Natural killer cell (primary cell): ENCODE data around the gene GLRX2. TPM values are rescaled to one million over a fixed set of nuclear protein-coding genes. Genes with fewer than 3 reads are reported as not detected.
"Not testable (repeated sequence)": the region's sequence is repeated elsewhere in the genome, so short reads cannot be mapped to it uniquely, and the experiment has no call there.

Source experiments
- ATAC-seq, 3 donors: fragments of 150-1000 bp in 2 of 3; fragments of 200-7000 bp in 1 of 3; cut with Tn5 transposase; 1 replicate in 1 of 3; 2 replicates in 2 of 3; pipeline ENCODE4 v1.10.0; 2021; ENCODE audit warnings: mild to moderate bottlenecking in 2 of 3, moderate library complexity in 2 of 3
- DNase-seq, 2 donors: peaks; one replicate each; pipeline versions ENCODE4 v3.0.0 to v3.0.0-alpha.2; 2013 to 2021; ENCODE audit warnings: mixed read lengths in 1 of 2
- H3K27ac ChIP-seq: one replicate; pipeline ENCODE4 v1.5.1; 2013; ENCODE audit warnings: mild to moderate bottlenecking, low read length
- H3K27me3 ChIP-seq: one replicate; pipeline ENCODE4 v1.6.1; 2013; ENCODE audit warnings: low read length; ENCODE audit not compliant: control insufficient read depth, insufficient read depth
- H3K36me3 ChIP-seq: one replicate; pipeline ENCODE4 v1.6.1; 2013; ENCODE audit warnings: low read length; ENCODE audit not compliant: control insufficient read depth, insufficient read depth
- H3K4me1 ChIP-seq: one replicate; pipeline ENCODE4 v1.6.1; 2013; ENCODE audit warnings: low read length; ENCODE audit not compliant: control insufficient read depth, insufficient read depth
- H3K4me3 ChIP-seq: one replicate; pipeline ENCODE4 v1.5.1; 2013; ENCODE audit warnings: low read length
- H3K9me3 ChIP-seq: one replicate; pipeline ENCODE4 v1.6.1; 2013; ENCODE audit warnings: low read length; ENCODE audit not compliant: control insufficient read depth, insufficient read depth
- H3K27ac Mint-ChIP-seq, 2 donors: one replicate each; pipeline ENCODE4 v1.8.0; 2022; ENCODE audit warnings: mild to moderate bottlenecking in 2 of 2, mixed read lengths in 2 of 2, moderate library complexity in 1 of 2
- H3K27me3 Mint-ChIP-seq, 2 donors: one replicate each; pipeline ENCODE4 v1.8.0; 2022; ENCODE audit warnings: low read depth in 2 of 2, mixed read lengths in 2 of 2
- H3K36me3 Mint-ChIP-seq: one replicate; pipeline ENCODE4 v1.8.0; 2022; ENCODE audit warnings: mixed read lengths
- H3K4me1 Mint-ChIP-seq, 2 donors: one replicate each; pipeline ENCODE4 v1.8.0; 2022; ENCODE audit warnings: mixed read lengths in 2 of 2
- H3K4me3 Mint-ChIP-seq: one replicate; pipeline ENCODE4 v1.8.0; 2022; ENCODE audit warnings: mild to moderate bottlenecking, moderate library complexity, mixed read lengths
- H3K9me3 Mint-ChIP-seq, 2 donors: one replicate each; pipeline ENCODE4 v1.8.0; 2022; ENCODE audit warnings: mixed read lengths in 2 of 2
- WGBS: methylation state at CpG from one replicate; pipeline ENCODE4 v1.1.7; 2013; ENCODE audit warnings: missing lambda C conversion rate; ENCODE audit not compliant: insufficient coverage; 5-methylcytosine and 5-hydroxymethylcytosine counted together
- intact Hi-C: fragments of 100-400 bp; cut with micrococcal nuclease; formaldehyde crosslinking; loops from one replicate; pipeline ENCODE4 v1.14.2; 2022
- total RNA-seq, 4 donors: library from RNA; stranded (reverse); fragments of 120-200 nt in 1 of 4; gene quantifications; one replicate each; pipeline versions ENCODE4 v1.2.3 to v1.2.4, GENCODE V29; 2013 to 2022
- TF ChIP-seq, protein P1 (sequence below): fragments of 200-600 bp; IDR thresholded peaks from one replicate; pipeline ENCODE4 v1.8.0; 2022; ENCODE audit warnings: antibody characterized with exemption

Gene GLRX2
- total RNA-seq, 3 donors from 2014 or later (not counting 1 experiment from before 2014, with no cell fraction given), result 7.7 to 11.3 (median 9.5) TPM

DNA sequence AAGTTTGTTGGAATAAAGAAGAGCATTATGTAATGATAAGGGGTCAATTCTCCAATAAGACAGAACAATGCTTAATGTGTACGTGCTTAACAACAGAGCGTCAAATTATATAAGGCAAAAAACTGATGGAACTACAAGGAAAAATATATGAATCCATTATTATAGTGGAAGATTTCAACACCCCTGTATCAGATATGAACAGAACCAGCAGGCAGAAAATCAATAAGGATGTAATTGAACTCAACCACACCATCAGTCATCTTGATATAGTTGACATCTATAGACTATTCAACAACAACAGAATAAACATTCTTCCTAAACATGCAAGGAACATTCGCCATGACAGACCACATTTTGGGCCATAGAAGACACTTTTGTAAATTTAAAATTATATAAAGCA, 13.0 kb upstream of the GLRX2 start:
- TF ChIP-seq, protein P1, sequence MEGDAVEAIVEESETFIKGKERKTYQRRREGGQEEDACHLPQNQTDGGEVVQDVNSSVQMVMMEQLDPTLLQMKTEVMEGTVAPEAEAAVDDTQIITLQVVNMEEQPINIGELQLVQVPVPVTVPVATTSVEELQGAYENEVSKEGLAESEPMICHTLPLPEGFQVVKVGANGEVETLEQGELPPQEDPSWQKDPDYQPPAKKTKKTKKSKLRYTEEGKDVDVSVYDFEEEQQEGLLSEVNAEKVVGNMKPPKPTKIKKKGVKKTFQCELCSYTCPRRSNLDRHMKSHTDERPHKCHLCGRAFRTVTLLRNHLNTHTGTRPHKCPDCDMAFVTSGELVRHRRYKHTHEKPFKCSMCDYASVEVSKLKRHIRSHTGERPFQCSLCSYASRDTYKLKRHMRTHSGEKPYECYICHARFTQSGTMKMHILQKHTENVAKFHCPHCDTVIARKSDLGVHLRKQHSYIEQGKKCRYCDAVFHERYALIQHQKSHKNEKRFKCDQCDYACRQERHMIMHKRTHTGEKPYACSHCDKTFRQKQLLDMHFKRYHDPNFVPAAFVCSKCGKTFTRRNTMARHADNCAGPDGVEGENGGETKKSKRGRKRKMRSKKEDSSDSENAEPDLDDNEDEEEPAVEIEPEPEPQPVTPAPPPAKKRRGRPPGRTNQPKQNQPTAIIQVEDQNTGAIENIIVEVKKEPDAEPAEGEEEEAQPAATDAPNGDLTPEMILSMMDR, result no peak
- H3K9me3 ChIP-seq, result no peaks in the 10 kb centered on the region
- no peaks in the 10 kb centered on the region for H3K36me3 Mint-ChIP-seq
- peaks cover 2 to 21% of the 10 kb centered on the region in 2 donors for H3K27me3 Mint-ChIP-seq
- H3K27ac ChIP-seq, result no peak overlapping the region
- peaks cover 21 to 24% of the 10 kb centered on the region in 2 donors for H3K4me1 Mint-ChIP-seq
- ATAC-seq, result no peak
- H3K27ac Mint-ChIP-seq, result peak overlapping the region in 1 of 2 donors; percentile 5
- intact Hi-C loops, result no loop called here
- H3K4me3 ChIP-seq, result no peak overlapping the region
- H3K27me3 ChIP-seq, result no peaks in the 10 kb centered on the region
- no peak for DNase-seq
- no peaks in the 10 kb centered on the region for H3K9me3 Mint-ChIP-seq
- H3K36me3 ChIP-seq, result no peaks in the 10 kb centered on the region
- H3K4me3 Mint-ChIP-seq, result no peak overlapping the region
- peaks cover 8% of the 10 kb centered on the region for H3K4me1 ChIP-seq
- WGBS, result no CpG with 5 or more reads among the region's 3 CpGs

DNA sequence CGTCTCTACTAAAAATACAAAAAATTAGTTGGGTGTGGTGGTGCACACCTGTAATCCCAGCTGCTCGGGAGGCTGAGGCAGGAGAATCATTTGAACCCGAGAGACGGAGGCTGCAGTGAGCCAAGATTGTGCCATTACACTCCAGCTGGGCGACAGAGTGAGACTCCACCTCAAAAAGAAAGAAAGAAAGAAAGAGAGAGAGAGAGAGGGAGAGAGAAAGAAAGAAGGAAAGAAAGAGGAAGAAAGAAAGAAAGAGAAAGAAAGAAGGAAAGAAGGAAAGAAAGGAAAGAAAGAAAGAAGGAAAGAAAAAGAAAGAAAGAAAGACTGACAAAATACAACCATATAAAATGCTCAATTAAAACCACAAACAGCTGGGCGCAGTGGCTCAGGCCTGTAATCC, 12.0 kb upstream of the GLRX2 start:
- intact Hi-C loops, result not testable (repeated sequence)

DNA sequence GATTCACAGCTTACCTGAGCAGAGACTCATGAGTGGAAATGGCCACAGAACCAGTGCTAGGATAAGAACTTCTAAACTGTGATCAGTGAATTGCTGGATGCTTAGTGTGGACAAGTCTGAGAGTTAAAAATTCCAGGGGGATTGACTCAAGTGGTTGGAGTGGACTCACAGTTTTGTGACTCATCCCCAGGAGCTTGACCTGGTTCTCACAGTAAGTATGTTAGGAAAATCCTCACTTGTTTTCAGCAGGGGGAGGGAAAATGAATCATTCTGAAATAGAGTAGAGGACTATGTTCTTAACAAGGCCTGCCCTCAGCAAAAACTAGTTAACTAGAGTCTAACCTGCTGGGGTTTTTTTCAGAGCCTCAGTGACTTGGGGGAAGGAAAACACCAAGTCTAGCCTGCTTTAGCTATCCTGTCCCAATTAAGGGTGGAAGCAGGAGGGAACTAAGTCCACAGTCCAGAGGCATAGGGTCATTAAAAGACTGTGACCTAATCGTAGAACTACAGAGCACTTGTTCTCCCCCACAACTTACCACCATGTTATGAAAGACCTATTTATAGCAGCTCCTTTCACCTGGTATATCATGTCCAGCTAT, 10.5 kb upstream of the GLRX2 start:
- Mint-ChIP-seq H3K4me1 (peaks cover 0 to 4% of the 10 kb centered on the region in 2 donors), H3K36me3 (no peaks in the 10 kb centered on the region), H3K27me3 (peaks cover 2 to 21% of the 10 kb centered on the region in 2 donors), H3K4me3 (no peak overlapping the region), H3K9me3 (no peaks in the 10 kb centered on the region), H3K27ac (no peak overlapping the region)
- WGBS, result 83% methylated on average over 1 of the region's 1 CpG
- TF ChIP-seq, protein P1, result no peak
- Histone ChIP-seq H3K27ac (no peak overlapping the region), H3K36me3 (no peaks in the 10 kb centered on the region), H3K27me3 (no peaks in the 10 kb centered on the region), H3K4me3 (no peak overlapping the region), H3K4me1 (no peaks in the 10 kb centered on the region), H3K9me3 (no peaks in the 10 kb centered on the region)
- intact Hi-C loops, result no loop called here
- ATAC-seq (no peak), DNase-seq (no peak)

More for the DNA sequence above, 12.0 kb upstream of the GLRX2 start:
- H3K27ac Mint-ChIP-seq, ATAC-seq, H3K9me3 Mint-ChIP-seq, H3K9me3 ChIP-seq, H3K36me3 Mint-ChIP-seq, H3K27ac ChIP-seq, H3K4me3 ChIP-seq, H3K27me3 ChIP-seq, H3K36me3 ChIP-seq, H3K4me3 Mint-ChIP-seq, DNase-seq, H3K4me1 ChIP-seq: not testable (repeated sequence)
- Mint-ChIP-seq H3K27me3 (peaks cover 2 to 21% of the 10 kb centered on the region in 2 donors), H3K4me1 (peaks cover 14 to 15% of the 10 kb centered on the region in 2 donors)
- WGBS, result 98% methylated on average over 6 of the region's 6 CpGs

DNA sequence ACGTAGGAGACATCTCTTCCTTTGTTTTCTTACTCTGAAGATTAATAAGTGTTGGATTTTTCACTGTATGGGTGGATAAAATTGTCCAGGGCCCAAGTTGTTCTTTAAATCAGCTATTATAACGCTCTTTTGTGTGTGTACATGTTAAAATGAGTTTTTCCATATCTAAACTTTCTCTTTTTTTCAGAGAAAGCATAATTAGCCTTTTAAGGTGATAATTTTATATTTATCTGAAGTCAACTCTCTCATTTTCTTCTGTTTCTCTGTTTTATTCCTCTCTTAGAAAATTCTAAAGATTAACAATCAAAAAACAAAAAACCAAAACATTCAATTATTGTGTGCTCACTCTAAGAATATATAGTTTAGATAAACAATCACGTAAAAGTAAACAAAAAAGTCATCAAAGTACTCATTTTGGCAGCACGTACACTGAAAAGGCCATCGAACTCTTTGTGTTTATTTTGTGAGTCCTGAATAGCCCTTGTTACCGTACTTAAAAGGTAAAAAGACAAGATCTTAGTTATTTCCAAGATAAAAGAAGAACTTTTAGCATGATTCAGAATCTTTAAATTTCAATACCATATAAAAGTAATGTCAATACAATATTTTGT, 9.4 kb upstream of the GLRX2 start:
- Histone ChIP-seq H3K9me3 (no peaks in the 10 kb centered on the region), H3K36me3 (no peaks in the 10 kb centered on the region), H3K27ac (no peak overlapping the region), H3K27me3 (no peaks in the 10 kb centered on the region), H3K4me1 (no peaks in the 10 kb centered on the region), H3K4me3 (no peak overlapping the region)
- Mint-ChIP-seq H3K9me3 (no peaks in the 10 kb centered on the region), H3K27me3 (peaks cover 2 to 21% of the 10 kb centered on the region in 2 donors), H3K4me3 (no peak overlapping the region), H3K27ac (no peak overlapping the region), H3K36me3 (no peaks in the 10 kb centered on the region), H3K4me1 (no peaks in the 10 kb centered on the region)
- intact Hi-C loops, result no loop called here
- TF ChIP-seq, protein P1, result no peak
- DNase-seq, result no peak
- no peak for ATAC-seq
- 98% methylated on average over 5 of the region's 6 CpGs for WGBS
